Measurements from ENCODE around the gene TAS2R30.

Gene TAS2R30

GRCh38 chr12:11166300-11166699 lies 31.9 kb upstream of the TAS2R30 start:
- H3K4me1 ChIP-seq (ENCODE audit: control insufficient read depth in 1 of 2, insufficient read depth in 2 of 2, low read length in 2 of 2): peaks cover 5 to 6% of the 10 kb centered on the region in 2 experiments
- H4K12ac ChIP-seq (ENCODE audit: low read depth, low read length): no peak overlapping the region
- H3K27ac ChIP-seq (ENCODE audit: low read depth, low read length): no peak overlapping the region

DNA sequence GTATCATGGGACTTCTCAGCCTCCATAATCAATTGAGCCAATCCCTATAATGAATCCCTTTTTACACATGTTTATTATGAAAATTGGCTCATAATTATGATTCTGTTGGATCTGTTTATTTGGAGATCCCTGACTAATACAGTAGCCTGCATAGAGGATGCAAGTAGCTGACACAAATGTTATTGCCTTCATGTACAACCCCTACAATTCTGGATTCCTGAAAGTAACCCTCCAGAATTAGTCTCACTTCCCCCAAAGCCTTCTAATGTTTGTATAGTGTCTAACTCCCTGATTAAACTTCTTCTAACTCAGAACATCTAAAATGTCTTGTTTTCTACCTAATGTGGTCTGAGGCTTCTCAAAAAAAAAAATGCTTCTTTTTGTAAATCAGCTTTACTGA lies 29.9 kb upstream of the TAS2R30 start:
- DNase-seq: no peak
- H3K4me1 ChIP-seq (ENCODE audit: control insufficient read depth in 1 of 2, insufficient read depth in 2 of 2, low read length in 2 of 2): peaks cover 2 to 6% of the 10 kb centered on the region in 2 experiments
- H2BK120ac ChIP-seq (ENCODE audit: insufficient read depth, low read length, poor library complexity): no peak overlapping the region
- peak overlapping the region; percentile 75 for H3K4ac ChIP-seq (ENCODE audit: low read depth, low read length)
- H3K14ac ChIP-seq (ENCODE audit: low read length): no peak overlapping the region
- H3K4me3 ChIP-seq (ENCODE audit: low read depth, low read length): no peak overlapping the region
- H2BK5ac ChIP-seq (ENCODE audit: low read depth, low read length, poor library complexity): no peak overlapping the region
- H3K36me3 ChIP-seq (ENCODE audit: control insufficient read depth in 1 of 2, insufficient read depth in 2 of 2, low read length in 2 of 2): peaks cover 3 to 9% of the 10 kb centered on the region in 2 experiments
- H3K9ac ChIP-seq (ENCODE audit: low read length): no peak overlapping the region
- H3K79me2 ChIP-seq (ENCODE audit: control insufficient read depth, insufficient read depth, low read length, poor library complexity): peaks cover 2% of the 10 kb centered on the region
- no peak overlapping the region for H2AFZ ChIP-seq (ENCODE audit: insufficient read depth, low read length, poor library complexity)
- no peak overlapping the region for H2AK5ac ChIP-seq (ENCODE audit: low read length)
- H4K91ac ChIP-seq (ENCODE audit: low read depth, low read length): no peak overlapping the region
- no peak overlapping the region for H3K27ac ChIP-seq (ENCODE audit: low read depth, low read length)
- no peak overlapping the region for H4K8ac ChIP-seq (ENCODE audit: low read depth, low read length)
- H3K27me3 ChIP-seq (ENCODE audit: insufficient read depth, low read length): no peaks in the 10 kb centered on the region
- H3K23ac ChIP-seq (ENCODE audit: low read length): no peak overlapping the region
- no peak overlapping the region for H4K12ac ChIP-seq (ENCODE audit: low read depth, low read length)
- H3K4me2 ChIP-seq (ENCODE audit: low read length): no peak overlapping the region
- no peaks in the 10 kb centered on the region for H3K79me1 ChIP-seq (ENCODE audit: low read length)
- H2BK12ac ChIP-seq (ENCODE audit: low read length): no peak overlapping the region
- no peak overlapping the region for H3K18ac ChIP-seq (ENCODE audit: low read length)
- H3K9me3 ChIP-seq (ENCODE audit: insufficient read depth, low read depth, low read length): no peaks in the 10 kb centered on the region

More at GRCh38 chr12:11166300-11166699, 31.9 kb upstream of the TAS2R30 start:
- Histone ChIP-seq H3K9me3 (ENCODE audit: insufficient read depth, low read depth, low read length) (no peaks in the 10 kb centered on the region), H3K4me3 (ENCODE audit: low read depth, low read length) (no peak overlapping the region), H3K14ac (ENCODE audit: low read length) (no peak overlapping the region), H3K4me2 (ENCODE audit: low read length) (no peak overlapping the region), H3K27me3 (ENCODE audit: insufficient read depth, low read length) (no peaks in the 10 kb centered on the region), H3K23ac (ENCODE audit: low read length) (no peak overlapping the region), H3K18ac (ENCODE audit: low read length) (no peak overlapping the region), H2BK120ac (ENCODE audit: insufficient read depth, low read length, poor library complexity) (no peak overlapping the region), H3K9ac (ENCODE audit: low read length) (no peak overlapping the region), H2AK5ac (ENCODE audit: low read length) (no peak overlapping the region), H3K4ac (ENCODE audit: low read depth, low read length) (no peak overlapping the region), H2AFZ (ENCODE audit: insufficient read depth, low read length, poor library complexity) (no peak overlapping the region), H4K8ac (ENCODE audit: low read depth, low read length) (no peak overlapping the region), H3K79me1 (ENCODE audit: low read length) (peaks cover 4% of the 10 kb centered on the region), H2BK5ac (ENCODE audit: low read depth, low read length, poor library complexity) (no peak overlapping the region), H3K36me3 (ENCODE audit: control insufficient read depth in 1 of 2, insufficient read depth in 2 of 2, low read length in 2 of 2) (peaks cover 3 to 9% of the 10 kb centered on the region in 2 experiments), H2BK12ac (ENCODE audit: low read length) (no peak overlapping the region), H4K91ac (ENCODE audit: low read depth, low read length) (no peak overlapping the region), H3K79me2 (ENCODE audit: control insufficient read depth, insufficient read depth, low read length, poor library complexity) (peaks cover 6% of the 10 kb centered on the region)
- DNase-seq: no peak

GRCh38 chr12:11162502-11162901 lies 28.1 kb upstream of the TAS2R30 start:
- peak overlapping the region; percentile 81 for H3K23ac ChIP-seq (ENCODE audit: low read length)
- no peaks in the 10 kb centered on the region for H3K79me1 ChIP-seq (ENCODE audit: low read length)
- no peak overlapping the region for H3K4me3 ChIP-seq (ENCODE audit: low read depth, low read length)
- H3K4me2 ChIP-seq (ENCODE audit: low read length): no peak overlapping the region
- H4K12ac ChIP-seq (ENCODE audit: low read depth, low read length): no peak overlapping the region
- H2BK5ac ChIP-seq (ENCODE audit: low read depth, low read length, poor library complexity): no peak overlapping the region
- H3K27me3 ChIP-seq (ENCODE audit: insufficient read depth, low read length): no peaks in the 10 kb centered on the region
- H4K91ac ChIP-seq (ENCODE audit: low read depth, low read length): no peak overlapping the region
- H3K4me1 ChIP-seq (ENCODE audit: control insufficient read depth in 1 of 2, insufficient read depth in 2 of 2, low read length in 2 of 2): peaks cover 0 to 6% of the 10 kb centered on the region in 2 experiments
- no peak overlapping the region for H3K9ac ChIP-seq (ENCODE audit: low read length)
- no peak overlapping the region for H2BK120ac ChIP-seq (ENCODE audit: insufficient read depth, low read length, poor library complexity)
- H3K27ac ChIP-seq (ENCODE audit: low read depth, low read length): no peak overlapping the region
- no peak overlapping the region for H2AK5ac ChIP-seq (ENCODE audit: low read length)
- no peak overlapping the region for H2AFZ ChIP-seq (ENCODE audit: insufficient read depth, low read length, poor library complexity)
- H3K18ac ChIP-seq (ENCODE audit: low read length): no peak overlapping the region
- no peaks in the 10 kb centered on the region for H3K79me2 ChIP-seq (ENCODE audit: control insufficient read depth, insufficient read depth, low read length, poor library complexity)
- WGBS (ENCODE audit: extremely low coverage, insufficient coverage, insufficient read length): no CpG with 5 or more reads among the region's 1 CpG
- no peak overlapping the region for H3K4ac ChIP-seq (ENCODE audit: low read depth, low read length)
- H3K36me3 ChIP-seq (ENCODE audit: control insufficient read depth in 1 of 2, insufficient read depth in 2 of 2, low read length in 2 of 2): peaks cover 3 to 9% of the 10 kb centered on the region in 2 experiments
- no peaks in the 10 kb centered on the region for H3K9me3 ChIP-seq (ENCODE audit: insufficient read depth, low read depth, low read length)
- no peak overlapping the region for H4K8ac ChIP-seq (ENCODE audit: low read depth, low read length)
- no peak overlapping the region for H2BK12ac ChIP-seq (ENCODE audit: low read length)
- no peak for DNase-seq
- no peak overlapping the region for H3K14ac ChIP-seq (ENCODE audit: low read length)

DNA sequence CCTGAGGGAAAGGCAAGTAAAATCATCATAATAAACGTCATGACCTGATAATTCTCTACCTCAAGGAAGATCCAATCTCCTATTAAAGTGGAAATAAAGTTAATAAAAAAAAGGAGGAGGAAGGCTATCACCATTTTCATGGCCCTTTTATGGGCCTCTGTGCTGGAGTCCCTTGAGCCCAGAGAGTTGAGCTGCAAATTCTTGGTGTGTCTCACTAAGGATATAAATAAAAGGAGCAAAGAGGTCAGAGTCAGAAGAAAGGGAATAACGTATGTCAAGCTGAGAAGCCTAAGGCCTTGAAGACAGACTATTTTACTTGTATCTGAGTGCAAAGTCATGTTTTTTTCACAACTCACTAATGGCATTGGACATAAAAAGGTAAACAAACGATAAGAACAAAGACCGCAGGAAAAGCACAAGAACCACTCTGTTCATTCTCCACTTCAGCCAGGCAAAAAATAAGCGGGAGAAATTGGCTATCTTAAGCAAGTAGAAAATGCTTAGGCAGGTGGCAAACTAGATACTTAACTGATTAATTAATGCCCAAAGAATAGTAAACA lies 24.5 kb upstream of the TAS2R30 start:
- H4K12ac ChIP-seq (ENCODE audit: low read depth, low read length): no peak overlapping the region
- H3K4ac ChIP-seq (ENCODE audit: low read depth, low read length): peak overlapping the region; percentile 55
- H3K36me3 ChIP-seq (ENCODE audit: control insufficient read depth in 1 of 2, insufficient read depth in 2 of 2, low read length in 2 of 2): no peaks in the 10 kb centered on the region
- no peak overlapping the region for H3K14ac ChIP-seq (ENCODE audit: low read length)
- no peaks in the 10 kb centered on the region for H3K79me1 ChIP-seq (ENCODE audit: low read length)
- no peak overlapping the region for H2BK120ac ChIP-seq (ENCODE audit: insufficient read depth, low read length, poor library complexity)
- H4K8ac ChIP-seq (ENCODE audit: low read depth, low read length): no peak overlapping the region
- no peaks in the 10 kb centered on the region for H3K79me2 ChIP-seq (ENCODE audit: control insufficient read depth, insufficient read depth, low read length, poor library complexity)
- no peak overlapping the region for H2BK12ac ChIP-seq (ENCODE audit: low read length)
- H2AFZ ChIP-seq (ENCODE audit: insufficient read depth, low read length, poor library complexity): no peak overlapping the region
- no peak for DNase-seq
- H3K9ac ChIP-seq (ENCODE audit: low read length): no peak overlapping the region
- H4K91ac ChIP-seq (ENCODE audit: low read depth, low read length): no peak overlapping the region
- no peak overlapping the region for H3K18ac ChIP-seq (ENCODE audit: low read length)
- no peaks in the 10 kb centered on the region for H3K9me3 ChIP-seq (ENCODE audit: insufficient read depth, low read depth, low read length)
- H3K27me3 ChIP-seq (ENCODE audit: insufficient read depth, low read length): no peaks in the 10 kb centered on the region
- H3K4me1 ChIP-seq (ENCODE audit: control insufficient read depth in 1 of 2, insufficient read depth in 2 of 2, low read length in 2 of 2): no peaks in the 10 kb centered on the region
- no CpG with 5 or more reads among the region's 5 CpGs for WGBS (ENCODE audit: extremely low coverage, insufficient coverage, insufficient read length)
- no peak overlapping the region for H3K4me2 ChIP-seq (ENCODE audit: low read length)
- no peak overlapping the region for H3K23ac ChIP-seq (ENCODE audit: low read length)
- H2BK5ac ChIP-seq (ENCODE audit: low read depth, low read length, poor library complexity): no peak overlapping the region
- H2AK5ac ChIP-seq (ENCODE audit: low read length): no peak overlapping the region
- H3K4me3 ChIP-seq (ENCODE audit: low read depth, low read length): no peak overlapping the region
- H3K27ac ChIP-seq (ENCODE audit: low read depth, low read length): no peak overlapping the region

All from trophoblast cell (in vitro differentiated cells and primary cell).